ENCODE data around the gene FAM174B.
"Not testable (repeated sequence)": the region's sequence is repeated elsewhere in the genome, so short reads cannot be mapped to it uniquely, and the experiment has no call there.

Gene FAM174B

DNA sequence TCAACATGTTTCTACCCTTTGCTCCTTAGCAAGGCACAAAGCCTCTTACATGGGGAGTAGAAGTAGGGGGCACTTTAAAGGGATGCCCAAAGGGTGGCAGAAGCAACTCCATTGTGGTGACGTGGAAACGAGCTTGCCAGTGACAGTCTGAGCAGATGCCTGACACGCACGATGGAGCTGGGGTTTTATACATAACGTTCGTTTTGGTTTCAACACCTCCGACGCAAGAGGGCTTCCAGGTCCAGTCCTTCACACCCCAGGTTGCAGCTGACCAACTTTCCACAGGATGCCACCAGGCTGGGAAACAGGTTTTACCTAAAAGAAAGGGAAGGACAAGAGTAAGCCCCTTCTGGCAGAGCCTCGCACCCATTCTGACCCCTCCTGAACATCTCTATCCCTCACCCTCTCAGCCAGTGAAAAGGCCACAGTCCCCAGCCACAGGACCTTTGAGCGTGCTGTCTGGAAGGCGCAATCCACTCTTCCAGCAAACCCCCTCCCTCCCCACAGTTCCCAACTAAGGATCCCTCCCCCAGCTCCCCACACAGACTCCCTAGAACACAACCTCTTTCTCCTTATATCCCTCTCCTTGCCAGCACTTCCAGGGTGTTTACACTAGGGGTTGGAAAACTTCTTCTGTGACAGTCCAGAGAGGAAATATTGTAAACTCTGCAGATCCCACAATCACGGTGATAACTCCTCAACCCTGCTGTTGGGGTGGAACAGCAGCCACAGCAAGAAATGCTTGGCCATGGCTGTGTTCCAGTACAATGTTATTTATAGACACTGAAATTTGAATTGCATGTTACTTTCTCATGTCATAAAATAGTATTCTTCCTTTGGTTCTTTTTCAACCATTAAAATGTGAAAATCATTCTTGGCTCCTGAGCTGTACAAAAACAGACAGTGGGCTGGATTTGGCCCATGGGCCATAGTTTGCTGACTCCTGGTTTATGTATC is 36.2 kb downstream of the FAM174B start:
- DNase-seq = peak in 2 of 58 donors; percentile 17 to 22

DNA sequence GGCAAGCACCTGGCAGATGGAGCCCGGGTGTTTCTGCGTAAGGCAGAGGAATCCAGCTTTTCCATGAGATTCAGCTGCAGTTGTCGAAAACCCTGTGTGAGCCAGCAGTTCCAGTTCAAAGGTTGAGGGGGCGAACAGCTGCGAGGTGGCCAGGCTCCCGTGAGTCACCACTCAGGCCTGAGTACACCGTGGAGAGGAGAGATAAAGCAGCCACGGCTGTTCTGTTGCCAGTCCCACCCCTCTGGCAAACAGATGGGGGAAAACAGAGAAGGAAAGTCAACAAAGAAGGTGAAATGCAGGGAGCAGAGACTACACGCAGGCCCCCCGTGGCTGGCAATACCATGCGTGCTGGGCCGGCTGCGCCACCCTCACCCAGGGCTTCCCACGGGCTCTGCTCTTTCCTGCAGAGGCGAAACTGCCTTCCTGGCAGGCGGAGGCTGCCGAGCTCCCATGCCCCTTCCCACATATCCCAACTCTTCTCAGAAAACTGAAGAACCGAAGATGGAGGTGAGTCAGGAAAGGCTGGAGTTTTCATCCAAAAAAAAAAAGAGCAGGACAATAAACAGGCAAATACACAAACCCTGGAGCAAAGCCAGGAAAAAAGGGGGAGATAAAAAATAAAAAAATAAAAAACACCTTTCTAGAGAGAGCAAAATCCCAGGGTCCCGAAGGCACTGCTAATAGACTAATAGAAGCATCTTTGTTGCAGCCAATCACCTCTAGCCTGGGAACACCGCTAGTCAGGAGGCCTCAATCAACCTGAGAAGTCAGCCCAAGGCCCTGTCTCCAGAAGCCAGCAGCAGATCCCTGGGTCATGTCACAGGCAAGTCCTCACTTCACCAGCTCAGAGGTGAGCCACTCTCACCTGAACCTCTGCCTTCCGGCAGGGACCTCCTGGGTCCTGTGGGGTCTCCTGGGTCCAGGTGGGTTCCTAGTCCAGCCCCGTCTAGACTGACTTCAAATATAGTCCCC is 37.7 kb downstream of the FAM174B start:
- no peak for DNase-seq

DNA sequence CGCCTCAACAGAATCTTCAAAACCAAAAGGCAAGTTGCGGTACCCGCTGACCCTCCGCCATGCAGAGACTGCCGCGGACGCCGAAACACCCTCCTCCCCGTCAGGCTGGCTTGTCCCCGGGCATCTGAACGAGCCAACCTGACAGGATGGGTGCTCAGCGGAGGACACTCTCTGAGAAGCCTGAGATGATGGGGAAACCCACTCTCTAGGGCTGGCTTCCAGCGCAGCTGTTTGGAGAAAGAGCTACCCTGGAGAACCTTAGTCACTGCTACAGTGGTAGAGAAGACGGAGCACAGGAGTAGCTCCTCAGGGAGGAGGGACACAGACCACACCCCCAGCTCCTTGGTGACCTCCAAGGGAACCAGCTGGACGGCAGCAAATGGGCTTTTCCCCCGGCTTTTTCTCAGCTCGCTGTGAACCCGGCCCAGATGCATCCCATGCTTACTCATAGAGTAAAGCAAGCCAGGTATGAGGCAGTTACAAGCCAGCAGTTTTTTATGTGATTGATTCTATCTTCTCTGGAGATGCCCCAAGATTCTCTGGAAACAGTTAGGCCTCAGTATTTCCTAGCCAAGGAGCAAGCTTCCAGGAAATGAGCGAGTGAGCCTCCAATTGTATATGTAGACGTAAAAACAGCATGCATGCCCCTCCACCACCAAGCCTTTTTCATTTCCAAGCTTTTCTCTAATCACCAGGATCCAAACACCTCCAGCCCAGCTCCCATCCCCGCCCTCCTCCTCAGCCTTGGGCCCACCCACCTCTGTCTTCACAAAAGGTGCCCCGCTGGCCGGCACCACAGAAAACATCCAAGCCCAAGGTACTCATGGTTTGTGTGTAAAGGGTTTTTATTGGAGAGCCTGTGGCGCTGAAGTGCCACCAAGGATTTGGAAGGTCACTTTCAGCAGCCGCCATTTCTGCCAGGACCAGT is 38.7 kb downstream of the FAM174B start:
- no peak for DNase-seq

DNA sequence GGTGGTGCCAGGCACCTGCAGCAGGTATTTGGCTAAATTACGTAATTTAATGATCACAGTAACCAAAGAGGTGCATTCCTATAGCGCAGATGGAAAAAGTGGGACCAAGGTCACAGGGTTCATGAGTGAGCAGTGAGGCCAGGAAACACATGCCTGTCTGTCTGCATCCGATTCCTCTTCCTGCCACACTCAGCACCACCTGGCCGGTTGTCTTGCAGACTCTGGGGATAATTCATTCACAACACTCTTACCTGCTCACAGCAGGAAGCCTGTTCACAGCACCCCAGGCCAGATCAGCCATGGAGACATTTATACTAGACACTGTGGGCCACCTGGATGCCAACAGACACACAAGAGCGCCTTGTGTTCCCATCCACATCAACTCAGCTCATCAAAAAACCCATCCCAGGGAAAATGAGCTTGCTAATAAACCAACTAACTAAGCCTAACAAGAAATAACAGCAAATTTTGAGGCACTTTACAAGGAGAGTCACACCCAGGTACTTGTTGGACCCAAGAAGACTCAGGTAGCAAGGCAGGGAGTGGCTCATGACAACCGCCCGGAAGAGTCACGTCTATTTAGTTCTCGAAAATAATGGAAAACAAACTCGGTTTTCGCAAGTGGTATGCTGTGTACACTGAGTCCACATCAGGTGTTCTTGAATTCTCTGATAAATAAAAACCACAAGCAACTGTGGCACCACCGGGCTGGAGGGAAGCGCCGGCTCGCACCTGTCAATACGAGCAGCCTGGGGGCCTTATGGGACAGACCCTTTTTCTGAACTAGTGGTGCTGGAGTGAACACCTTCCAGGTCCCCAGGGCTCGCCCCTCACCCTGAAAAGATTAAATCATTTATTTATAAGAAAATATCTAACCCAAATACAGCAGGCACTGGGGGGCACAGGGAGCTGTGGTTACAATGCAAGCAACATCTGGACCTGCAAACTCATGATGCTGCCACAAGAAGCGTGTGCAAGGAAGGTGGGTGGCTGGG is 40.5 kb downstream of the FAM174B start:
- DNase-seq = no peak

DNA sequence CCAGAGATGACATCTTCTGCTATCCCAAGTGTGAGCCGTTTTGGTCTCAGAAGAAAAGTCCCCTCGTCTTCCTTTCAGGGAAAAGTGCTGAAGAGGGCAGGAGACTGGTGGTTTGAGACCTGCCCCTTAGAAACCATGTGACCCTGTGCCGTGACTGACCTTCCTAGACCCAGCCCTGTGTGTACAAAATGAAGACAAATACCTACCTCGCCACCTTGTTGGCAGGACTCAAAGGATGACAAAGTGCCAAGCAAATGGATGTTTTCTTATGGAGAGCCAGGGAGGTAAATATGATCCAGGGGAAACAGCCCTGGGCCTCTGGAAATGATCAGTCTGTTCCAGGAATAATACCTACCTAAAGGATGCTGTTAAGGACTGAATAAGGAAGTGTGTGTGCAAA is 41.3 kb downstream of the FAM174B start:
- DNase-seq = no peak

DNA sequence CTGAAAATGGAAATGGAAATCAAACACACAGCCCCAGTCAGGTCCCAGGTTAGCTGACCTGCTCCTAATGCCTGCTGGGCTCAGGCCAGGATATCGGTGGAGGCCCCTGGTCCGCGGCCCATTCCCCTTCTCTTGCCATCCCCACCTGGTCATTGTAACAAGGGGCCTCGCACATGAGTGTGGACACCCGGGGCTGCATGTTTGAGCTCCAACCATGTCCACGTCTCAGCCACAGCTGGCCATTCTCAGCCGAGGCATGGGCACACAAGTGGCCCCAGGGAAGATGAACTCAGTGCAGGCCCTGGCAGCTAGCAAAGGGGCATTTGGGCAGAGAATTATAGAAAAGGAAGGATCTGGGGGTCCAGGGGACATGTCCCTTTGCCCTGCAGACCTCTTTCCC is 41.7 kb downstream of the FAM174B start:
- DNase-seq = no peak

DNA sequence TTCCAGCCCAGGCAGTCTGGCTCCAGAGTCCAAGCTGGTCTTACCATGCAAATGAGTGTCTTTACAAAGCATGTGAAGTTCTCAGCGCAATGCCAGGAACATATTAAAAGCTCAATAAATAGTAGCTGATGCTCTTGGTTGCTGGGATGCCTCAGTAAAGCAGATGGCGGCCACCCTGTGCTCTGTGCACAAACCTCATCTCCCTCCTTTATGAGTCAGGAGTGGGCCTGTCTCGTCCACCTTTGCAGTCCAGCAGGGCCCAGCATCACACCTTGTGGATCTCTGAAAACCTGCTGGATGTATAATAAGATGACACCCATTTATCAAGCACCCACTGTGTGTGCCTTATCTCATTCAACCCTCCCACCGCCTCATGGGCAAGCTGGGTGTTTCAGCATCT is 42.7 kb downstream of the FAM174B start:
- no peak for DNase-seq

DNA sequence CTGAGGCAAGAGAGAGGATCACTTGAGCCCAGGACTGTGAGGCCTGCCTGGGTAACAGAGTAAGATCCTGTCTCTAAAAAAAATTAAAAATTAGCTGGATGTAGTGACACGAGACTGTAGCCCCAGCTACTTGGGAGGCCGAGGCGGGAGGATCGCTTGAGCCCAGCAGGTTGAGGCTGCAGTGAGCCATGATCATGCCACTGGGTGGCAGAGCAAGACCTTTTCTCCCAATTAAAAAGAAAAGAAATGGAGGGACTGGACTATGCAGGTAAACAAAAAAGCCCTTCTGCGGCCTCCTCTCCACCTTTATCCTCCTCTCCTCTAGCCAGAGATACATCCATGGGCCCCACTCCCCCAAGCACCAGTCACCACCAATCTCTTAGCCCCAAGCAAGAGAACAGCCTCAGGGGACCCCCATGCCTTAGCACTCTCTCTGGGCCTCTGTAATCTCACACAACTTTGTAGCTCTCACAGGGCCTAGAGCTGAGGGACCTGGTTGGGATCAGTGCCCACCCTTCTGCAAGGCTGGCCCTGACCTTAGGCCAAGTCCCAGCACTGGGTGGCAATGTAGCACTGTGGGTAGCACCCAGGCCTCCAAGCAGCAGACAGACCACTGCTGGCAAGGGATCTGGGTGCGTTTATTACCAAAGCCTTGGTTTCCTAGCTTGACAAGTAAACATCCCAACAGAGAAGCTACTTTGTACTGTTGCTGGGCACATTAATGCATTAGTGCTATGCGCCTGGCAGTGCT is 43.4 kb downstream of the FAM174B start:
- peak in 20 of 58 donors; percentile 7 to 56 (median 28) for DNase-seq

DNA sequence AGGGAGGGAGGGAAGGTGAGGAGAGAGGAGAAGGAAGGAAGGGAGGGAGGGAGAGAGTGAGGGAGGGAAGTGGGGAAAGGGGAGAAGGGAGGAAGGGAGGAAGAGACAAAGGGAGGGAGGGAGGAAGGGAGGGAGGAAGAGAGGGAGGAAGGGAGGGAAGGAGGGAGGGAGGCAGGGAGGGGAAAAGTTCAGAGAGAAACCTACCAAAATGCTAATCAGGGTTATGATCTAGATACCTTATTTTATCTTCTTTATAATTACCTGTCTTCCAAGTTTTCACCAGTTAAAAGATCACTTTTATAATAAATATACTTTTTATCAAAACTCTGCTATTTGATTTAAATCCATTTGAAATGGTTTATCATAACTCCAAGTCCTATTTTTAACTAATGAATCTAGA is 44.4 kb downstream of the FAM174B start:
- no peak for DNase-seq

DNA sequence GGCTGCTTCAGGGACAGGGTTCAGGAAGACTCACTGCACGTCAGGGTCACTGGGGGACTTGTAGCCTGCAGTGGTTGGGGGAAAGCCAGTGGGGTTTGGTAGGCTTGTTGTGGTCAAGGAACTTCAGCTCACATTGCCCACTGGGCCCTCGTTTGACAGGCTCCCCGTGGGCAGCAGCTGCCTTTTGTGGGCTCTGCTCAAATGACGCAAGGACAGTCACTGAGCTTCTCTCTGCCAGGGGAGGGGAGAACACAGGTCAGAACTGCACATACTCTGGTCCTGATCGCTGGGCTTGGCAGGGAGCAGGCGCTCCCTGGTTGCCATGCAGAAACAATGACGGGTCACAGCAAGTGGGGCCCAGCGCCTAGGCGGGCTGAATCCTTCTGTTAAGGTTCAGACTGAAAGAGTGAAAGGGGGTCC is 45.5 kb downstream of the FAM174B start:
- DNase-seq = no peak

DNA sequence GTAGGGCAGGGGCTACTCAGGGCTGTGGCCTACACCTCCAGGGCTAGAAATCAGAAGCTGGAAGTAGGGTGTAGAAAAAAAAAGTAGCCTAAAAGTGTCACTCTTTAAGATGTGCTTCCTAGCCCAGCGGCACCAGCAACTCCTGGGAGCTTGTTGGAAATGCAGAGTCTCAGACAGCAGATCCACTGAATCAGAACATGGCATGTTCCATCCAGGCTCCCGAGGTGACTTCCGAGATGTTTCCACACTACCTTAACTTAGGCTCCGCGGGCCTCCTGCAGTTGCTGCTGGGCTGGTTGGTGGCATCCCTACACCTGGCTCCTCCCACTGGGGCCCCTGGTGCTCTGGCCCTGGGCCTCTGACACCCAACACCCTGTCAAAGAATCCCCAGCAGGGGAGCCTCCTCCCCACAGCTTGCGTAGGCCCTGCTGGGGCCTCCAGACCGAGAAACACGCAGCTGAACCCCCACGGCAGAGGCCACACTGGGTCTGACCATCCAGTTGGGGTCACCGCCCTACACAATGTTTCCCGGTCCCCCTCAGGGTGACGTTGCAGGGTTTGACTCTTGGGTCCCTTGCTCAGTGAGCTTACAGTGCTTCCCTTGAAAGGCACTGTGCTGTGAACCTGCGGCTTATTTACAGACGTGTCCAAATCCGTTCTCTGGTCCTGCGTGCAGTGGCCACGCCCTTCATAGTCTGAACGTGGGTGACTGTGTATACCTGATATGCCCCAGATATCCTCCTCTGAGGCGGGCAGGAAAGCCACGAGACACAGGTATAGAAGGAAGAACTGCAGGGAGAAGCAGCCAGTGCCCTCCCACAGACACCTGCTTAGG is 46.5 kb downstream of the FAM174B start:
- no peak for DNase-seq

DNA sequence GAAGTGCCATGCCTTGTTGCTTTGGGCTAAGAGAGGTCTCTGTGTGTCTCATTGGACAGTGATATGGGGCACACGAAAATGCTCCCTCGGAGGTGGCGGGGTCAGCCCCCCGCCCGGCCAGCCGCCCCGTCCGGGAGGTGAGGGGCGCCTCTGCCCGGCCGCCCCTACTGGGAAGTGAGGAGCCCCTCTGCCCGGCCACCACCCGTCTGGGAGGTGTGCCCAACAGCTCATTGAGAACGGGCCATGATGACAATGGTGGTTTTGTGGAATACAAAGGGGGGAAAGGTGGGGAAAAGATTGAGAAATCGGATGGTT is 48.8 kb downstream of the FAM174B start:
- DNase-seq = not testable (repeated sequence)

DNA sequence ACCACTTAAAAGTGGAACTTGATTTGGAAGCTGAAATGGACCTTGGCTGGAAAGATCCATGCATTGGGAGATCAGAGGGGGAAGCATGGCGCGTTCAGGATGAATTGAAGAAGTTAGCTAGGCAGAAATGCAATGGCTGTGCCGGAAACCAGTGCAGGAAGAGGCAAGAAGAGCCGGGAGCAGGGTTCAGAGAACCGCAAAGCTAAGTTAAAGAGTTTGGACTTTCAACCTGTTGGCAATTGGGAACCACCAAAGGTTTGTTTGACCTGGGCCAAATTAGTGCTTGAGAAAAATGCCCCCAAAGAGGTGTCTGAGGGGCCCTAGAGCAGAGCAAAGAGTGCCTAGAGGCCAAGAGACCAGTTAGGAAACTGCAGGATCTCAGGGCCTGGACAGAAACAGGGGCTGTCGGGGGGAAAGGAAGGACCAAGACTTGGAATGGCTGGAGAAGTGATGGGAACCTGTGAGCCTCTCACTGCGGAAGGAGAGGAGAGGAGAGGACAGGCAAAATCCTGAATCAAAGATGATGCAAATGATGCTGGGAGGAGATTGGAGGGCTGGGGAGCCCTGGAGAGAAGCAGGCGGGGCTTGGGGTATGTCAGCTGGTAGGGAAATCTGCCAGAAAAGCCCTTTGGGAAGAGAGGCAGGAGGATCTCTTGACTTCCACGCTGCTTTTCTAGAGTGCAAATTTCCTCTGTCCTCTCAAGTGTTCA is 49.3 kb downstream of the FAM174B start:
- DNase-seq = no peak

DNA sequence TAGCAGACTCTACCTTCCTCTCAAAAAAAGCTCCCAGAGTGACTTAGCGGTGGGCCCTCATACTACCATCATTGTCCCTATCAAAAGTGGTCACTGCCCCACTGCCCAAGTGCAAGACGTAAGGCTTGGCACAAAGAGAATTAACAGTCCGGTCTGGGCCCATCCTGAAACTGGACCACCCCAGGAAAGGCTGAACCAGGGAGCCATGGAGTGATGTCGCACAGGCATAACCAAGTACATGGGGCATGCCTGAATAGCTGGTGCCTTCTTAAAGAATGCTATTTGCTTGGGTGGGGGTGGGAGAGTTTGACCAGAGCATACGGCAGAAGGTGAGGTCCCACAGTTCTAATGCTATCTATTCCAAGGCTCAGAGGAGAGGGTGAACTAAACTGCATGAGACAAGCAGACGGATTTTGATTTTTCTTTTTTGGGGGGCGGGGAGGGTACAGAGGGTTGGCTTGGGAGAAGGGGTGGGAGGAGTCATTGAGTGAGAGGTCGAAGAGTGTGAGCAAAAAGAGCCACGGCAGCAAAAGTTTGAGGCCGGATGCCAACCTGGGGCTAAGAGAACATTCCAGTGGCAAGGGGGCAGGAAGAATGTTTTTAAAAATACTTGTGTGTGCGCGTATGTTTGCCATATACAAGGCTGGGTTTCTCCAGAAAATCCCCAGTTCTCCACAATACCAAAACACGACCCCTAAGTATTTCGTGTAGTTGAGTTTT is 50.2 kb downstream of the FAM174B start:
- DNase-seq = no peak

DNA sequence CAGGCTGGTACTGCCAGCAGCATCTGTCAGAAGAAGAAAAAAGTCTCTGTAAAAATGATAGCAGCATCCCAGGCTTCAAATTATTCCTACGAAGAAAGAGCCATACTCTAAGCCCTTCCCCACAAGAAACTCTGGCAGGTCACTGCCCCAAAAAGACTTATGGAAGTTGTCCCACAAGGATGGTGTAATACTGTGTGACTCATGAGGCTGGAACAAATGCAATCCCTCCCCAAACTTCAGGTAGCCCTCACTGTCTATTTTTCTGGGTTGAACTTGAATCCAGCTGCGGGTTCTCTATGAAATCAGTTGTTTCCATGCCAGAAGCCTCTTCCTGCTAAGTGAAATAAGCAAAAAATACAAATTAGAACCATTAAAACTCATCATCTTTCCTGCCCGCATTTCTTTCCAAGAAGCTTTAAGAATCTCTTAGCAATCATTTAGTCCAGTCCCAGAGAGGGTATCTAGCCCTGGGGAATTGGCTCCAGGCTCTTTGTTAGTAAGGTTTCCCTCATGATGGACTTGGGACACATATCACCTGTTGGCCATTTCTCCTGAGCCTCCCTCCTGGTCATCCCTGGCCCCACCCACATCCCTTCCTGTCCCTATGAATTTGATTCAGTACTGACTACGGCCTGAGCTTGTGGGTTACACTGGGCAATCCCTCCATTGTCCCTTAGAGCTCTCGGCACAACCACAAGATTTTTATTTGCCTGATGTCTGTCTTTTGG is 51.7 kb downstream of the FAM174B start:
- DNase-seq = no peak

DNA sequence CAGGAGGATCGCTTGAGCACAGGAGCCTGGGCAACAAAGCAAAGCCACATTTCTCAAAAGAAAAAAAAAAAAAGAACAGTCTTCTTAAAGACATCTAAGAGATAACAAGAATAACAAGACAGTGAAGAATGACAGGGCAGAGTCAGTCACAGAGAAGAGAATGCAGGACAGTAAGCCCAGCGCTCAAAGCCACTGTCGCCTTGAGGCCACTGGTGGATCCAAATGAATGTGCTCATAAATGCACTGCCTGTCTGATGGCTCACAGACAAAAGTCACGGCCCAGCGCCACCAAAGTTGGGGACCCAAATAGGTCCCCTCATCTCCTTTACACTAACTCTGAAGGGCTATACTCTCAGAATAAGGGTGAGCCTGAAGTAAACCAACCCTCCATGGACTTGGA is 52.3 kb downstream of the FAM174B start:
- no peak for DNase-seq

All from anterior cingulate cortex (tissue), 58 donors.